Esophagus muscularis mucosa (tissue), 3 donors: ENCODE measurements around the gene LPAR1.

Experiments
- POLR2AphosphoS5 ChIP-seq, 2 donors: sonication (generic); formaldehyde crosslinking; IDR thresholded peaks; one replicate each; pipeline ENCODE4 v1.6.1; 2017; ENCODE audit warnings: antibody characterized with exemption in 2 of 2
- TF ChIP-seq, protein P1 (sequence below), 3 experiments: fragments of 200-600 bp in 2 of 3; fragments of 450-650 bp in 1 of 3; sonication (generic) in 2 of 3; IDR thresholded peaks; one replicate each; pipeline ENCODE4 v1.5.1; 2017 to 2019; ENCODE audit warnings: antibody characterized with exemption in 3 of 3, mild to moderate bottlenecking in 2 of 3, moderate library complexity in 1 of 3

GRCh38 chr9:110996436-110997220, 41.6 kb downstream of the LPAR1 start:
- TF ChIP-seq, protein P1, sequence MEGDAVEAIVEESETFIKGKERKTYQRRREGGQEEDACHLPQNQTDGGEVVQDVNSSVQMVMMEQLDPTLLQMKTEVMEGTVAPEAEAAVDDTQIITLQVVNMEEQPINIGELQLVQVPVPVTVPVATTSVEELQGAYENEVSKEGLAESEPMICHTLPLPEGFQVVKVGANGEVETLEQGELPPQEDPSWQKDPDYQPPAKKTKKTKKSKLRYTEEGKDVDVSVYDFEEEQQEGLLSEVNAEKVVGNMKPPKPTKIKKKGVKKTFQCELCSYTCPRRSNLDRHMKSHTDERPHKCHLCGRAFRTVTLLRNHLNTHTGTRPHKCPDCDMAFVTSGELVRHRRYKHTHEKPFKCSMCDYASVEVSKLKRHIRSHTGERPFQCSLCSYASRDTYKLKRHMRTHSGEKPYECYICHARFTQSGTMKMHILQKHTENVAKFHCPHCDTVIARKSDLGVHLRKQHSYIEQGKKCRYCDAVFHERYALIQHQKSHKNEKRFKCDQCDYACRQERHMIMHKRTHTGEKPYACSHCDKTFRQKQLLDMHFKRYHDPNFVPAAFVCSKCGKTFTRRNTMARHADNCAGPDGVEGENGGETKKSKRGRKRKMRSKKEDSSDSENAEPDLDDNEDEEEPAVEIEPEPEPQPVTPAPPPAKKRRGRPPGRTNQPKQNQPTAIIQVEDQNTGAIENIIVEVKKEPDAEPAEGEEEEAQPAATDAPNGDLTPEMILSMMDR (IDR thresholded peaks at IDR 0.05): no peak
- TF ChIP-seq POLR2AphosphoS5 (IDR thresholded peaks at IDR 0.05): peak in 1 of 2 donors; percentile 45
